B cell (primary cell): ENCODE data around the gene IL17A. TPM values are rescaled to one million over a fixed set of nuclear protein-coding genes. Genes with fewer than 3 reads are reported as not detected.

Source experiments
- ATAC-seq: fragments of 200-7000 bp; cut with Tn5 transposase; one replicate; pipeline ENCODE4 v1.10.0; 2021; ENCODE audit warnings: low read depth, mild to moderate bottlenecking, moderate number of reproducible peaks, moderate library complexity
- CTCF ChIA-PET: fragments of 350-600 bp; sonication (Branson Sonifier 250); formaldehyde crosslinking; loops from one replicate; lab custom pipeline; 2021; ENCODE audit warnings: antibody characterized with exemption, inconsistent platforms; lab: Charles Lee
- POLR2A ChIA-PET: fragments of 350-600 bp; sonication (Branson Sonifier 250); formaldehyde crosslinking; loops from one replicate; lab custom pipeline; 2021; ENCODE audit warnings: antibody characterized with exemption; lab: Charles Lee
- DNase-seq: peaks from one replicate; pipeline ENCODE4 v3.0.0; 2013
- H2AFZ ChIP-seq: 2 replicates; pipeline ENCODE4 v1.6.1; 2012; ENCODE audit warnings: mild to moderate bottlenecking, low read depth, low read length; ENCODE audit not compliant: insufficient read depth, poor library complexity, severe bottlenecking
- H3K27ac ChIP-seq, 2 donors: 1 replicate in 1 of 2; 2 replicates in 1 of 2; pipeline ENCODE4 v1.5.1; 2012 to 2013; ENCODE audit warnings: low read length in 2 of 2, mild to moderate bottlenecking in 2 of 2, moderate library complexity in 1 of 2
- H3K27me3 ChIP-seq, 4 experiments: fragments of 200-600 bp in 1 of 4; sonication (generic) in 1 of 4; replicated peaks in 1 of 4; 1 replicate in 2 of 4; 2 replicates in 2 of 4; pipeline versions ENCODE4 v1.6.1 to v1.7.0; 2013 to 2016; ENCODE audit warnings: low read length in 3 of 4, mild to moderate bottlenecking in 2 of 4, mixed read lengths in 1 of 4, moderate library complexity in 1 of 4; ENCODE audit not compliant: insufficient read depth in 4 of 4, control insufficient read depth in 3 of 4; ENCODE audit errors: control extremely low read depth in 1 of 4
- H3K36me3 ChIP-seq, 2 experiments: replicated peaks in 1 of 2; 1 replicate in 1 of 2; 2 replicates in 1 of 2; pipeline versions ENCODE4 v1.6.1 to v1.7.1; 2013; ENCODE audit warnings: low read length in 1 of 2; ENCODE audit not compliant: insufficient read depth in 2 of 2, control insufficient read depth in 1 of 2; ENCODE audit errors: control extremely low read depth in 1 of 2, extremely low read depth in 1 of 2
- H3K4me1 ChIP-seq, 2 donors: fragments of 200-600 bp in 1 of 2; sonication (generic) in 1 of 2; 1 replicate in 1 of 2; 2 replicates in 1 of 2; pipeline versions ENCODE4 v1.5.1 to v1.6.1; 2013 to 2017; ENCODE audit warnings: low read length in 2 of 2; ENCODE audit not compliant: control insufficient read depth in 2 of 2, insufficient read depth in 2 of 2
- H3K4me2 ChIP-seq: replicated peaks from 2 replicates; pipeline ENCODE3; 2012; ENCODE audit warnings: mild to moderate bottlenecking, low read depth, low read length; ENCODE audit not compliant: poor library complexity, severe bottlenecking
- H3K4me3 ChIP-seq, 5 experiments: fragments of 200-600 bp in 1 of 5; sonication (generic) in 1 of 5; 1 replicate in 3 of 5; 2 replicates in 2 of 5; pipeline versions ENCODE4 v1.5.1 to v1.7.0; 2011 to 2016; ENCODE audit warnings: low read length in 4 of 5, mild to moderate bottlenecking in 4 of 5, low read depth in 2 of 5, control low read depth in 1 of 5, moderate library complexity in 1 of 5; ENCODE audit not compliant: insufficient read depth in 1 of 5; ENCODE audit errors: control extremely low read depth in 1 of 5, extremely low read depth in 1 of 5
- H3K79me2 ChIP-seq: fragments of 200-600 bp; sonication (generic); one replicate; pipeline ENCODE4 v1.6.0; 2016; ENCODE audit warnings: low read length; ENCODE audit not compliant: control insufficient read depth, insufficient read depth
- H3K9ac ChIP-seq: fragments of 200-600 bp; sonication (generic); 2 replicates; pipeline ENCODE4 v1.6.1; 2017; ENCODE audit warnings: mild to moderate bottlenecking, low read length, moderate library complexity
- H3K9me3 ChIP-seq, 3 donors: one replicate each; pipeline versions ENCODE4 v1.6.1 to v1.7.1; 2013; ENCODE audit warnings: low read length in 2 of 3; ENCODE audit not compliant: control insufficient read depth in 2 of 3, insufficient read depth in 1 of 3; ENCODE audit errors: control extremely low read depth in 1 of 3
- H4K20me1 ChIP-seq: 2 replicates; pipeline ENCODE4 v1.6.0; 2012; ENCODE audit warnings: mild to moderate bottlenecking, low read length; ENCODE audit not compliant: insufficient read depth, control insufficient read depth, poor library complexity, severe bottlenecking
- H3K27ac Mint-ChIP-seq: one replicate; pipeline ENCODE4 v1.8.0; 2021; ENCODE audit warnings: mixed read lengths
- H3K27me3 Mint-ChIP-seq: one replicate; pipeline ENCODE4 v1.8.0; 2021; ENCODE audit warnings: mixed read lengths
- H3K4me1 Mint-ChIP-seq: one replicate; pipeline ENCODE4 v1.8.0; 2021; ENCODE audit warnings: mixed read lengths
- H3K4me3 Mint-ChIP-seq: one replicate; pipeline ENCODE4 v1.8.0; 2021; ENCODE audit warnings: mixed read lengths
- H3K9me3 Mint-ChIP-seq: one replicate; pipeline ENCODE4 v1.8.0; 2022; ENCODE audit warnings: mixed read lengths; ENCODE audit not compliant: insufficient read depth
- EZH2 ChIP-seq: IDR thresholded peaks from 2 replicates; pipeline ENCODE4 v1.6.1; 2012; ENCODE audit warnings: borderline replicate concordance, low read depth, mild to moderate bottlenecking, moderate library complexity, low read length; ENCODE audit not compliant: insufficient read depth, poor library complexity, severe bottlenecking
- WGBS: methylation state at CpG from one replicate; pipeline ENCODE4 v1.1.5; 2013; ENCODE audit warnings: missing lambda C conversion rate; ENCODE audit not compliant: insufficient coverage; 5-methylcytosine and 5-hydroxymethylcytosine counted together
- intact Hi-C: fragments of 100-400 bp; cut with micrococcal nuclease; formaldehyde crosslinking; loops from one replicate; pipeline ENCODE4 v1.10.0; 2022
- polyA plus RNA-seq: library from polyadenylated mRNA; depleted of rRNA; stranded (reverse); fragments of >200 nt; gene quantifications from 2 replicates; pipeline ENCODE4 v1.2.3, GENCODE V29; 2012
- total RNA-seq, 2 donors: library from RNA; stranded (reverse); fragments of 120-200 nt in 1 of 2; gene quantifications; 1 replicate in 1 of 2; 2 replicates in 1 of 2; pipeline versions ENCODE4 v1.2.3 to v1.2.4, GENCODE V29; 2013 to 2022
- TF ChIP-seq, protein P1 (sequence below): fragments of 200-600 bp; IDR thresholded peaks from one replicate; pipeline ENCODE4 v1.8.0; 2022; ENCODE audit warnings: antibody characterized with exemption, mild to moderate bottlenecking

IL17A gene
- total and polyA plus RNA-seq, 2 donors (not counting 1 experiment from before 2014, with no cell fraction given): not detected

DNA sequence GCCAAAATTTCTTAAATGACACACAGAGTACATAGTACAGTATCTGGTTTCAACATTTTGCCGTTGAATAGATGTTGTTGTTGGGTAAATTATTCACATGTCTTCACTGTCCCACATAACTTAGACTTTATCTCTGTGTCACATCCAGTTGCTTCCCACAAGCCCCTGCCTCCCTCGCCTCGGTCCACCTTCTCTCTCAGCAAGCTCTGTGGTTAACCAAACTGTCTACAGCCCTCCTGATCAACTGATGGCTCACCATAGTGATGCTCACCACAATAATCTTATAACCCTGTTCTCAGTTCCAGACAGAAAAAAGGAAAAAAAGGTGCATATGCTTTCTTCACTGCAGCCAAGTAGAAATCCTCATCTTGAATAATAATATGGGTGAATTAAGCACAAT lies 35.1 kb downstream of the IL17A start:
- no peak overlapping the region for H3K27ac Mint-ChIP-seq
- no peak overlapping the region for H3K9ac ChIP-seq
- H2AFZ ChIP-seq: no peak overlapping the region
- no peaks in the 10 kb centered on the region for H3K9me3 Mint-ChIP-seq
- H4K20me1 ChIP-seq: no peaks in the 10 kb centered on the region
- ChIA-PET POLR2A (no interaction called here), CTCF (no interaction called here)
- no peaks in the 10 kb centered on the region for H3K79me2 ChIP-seq
- H3K9me3 ChIP-seq: no peaks in the 10 kb centered on the region
- DNase-seq (no peak), ATAC-seq (no peak)
- H3K4me3 Mint-ChIP-seq: no peak overlapping the region
- H3K27me3 Mint-ChIP-seq: no peaks in the 10 kb centered on the region
- H3K4me1 Mint-ChIP-seq: no peaks in the 10 kb centered on the region
- intact Hi-C loops: no loop called here
- TF ChIP-seq, protein P1, sequence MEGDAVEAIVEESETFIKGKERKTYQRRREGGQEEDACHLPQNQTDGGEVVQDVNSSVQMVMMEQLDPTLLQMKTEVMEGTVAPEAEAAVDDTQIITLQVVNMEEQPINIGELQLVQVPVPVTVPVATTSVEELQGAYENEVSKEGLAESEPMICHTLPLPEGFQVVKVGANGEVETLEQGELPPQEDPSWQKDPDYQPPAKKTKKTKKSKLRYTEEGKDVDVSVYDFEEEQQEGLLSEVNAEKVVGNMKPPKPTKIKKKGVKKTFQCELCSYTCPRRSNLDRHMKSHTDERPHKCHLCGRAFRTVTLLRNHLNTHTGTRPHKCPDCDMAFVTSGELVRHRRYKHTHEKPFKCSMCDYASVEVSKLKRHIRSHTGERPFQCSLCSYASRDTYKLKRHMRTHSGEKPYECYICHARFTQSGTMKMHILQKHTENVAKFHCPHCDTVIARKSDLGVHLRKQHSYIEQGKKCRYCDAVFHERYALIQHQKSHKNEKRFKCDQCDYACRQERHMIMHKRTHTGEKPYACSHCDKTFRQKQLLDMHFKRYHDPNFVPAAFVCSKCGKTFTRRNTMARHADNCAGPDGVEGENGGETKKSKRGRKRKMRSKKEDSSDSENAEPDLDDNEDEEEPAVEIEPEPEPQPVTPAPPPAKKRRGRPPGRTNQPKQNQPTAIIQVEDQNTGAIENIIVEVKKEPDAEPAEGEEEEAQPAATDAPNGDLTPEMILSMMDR: no peak
- no peak for TF ChIP-seq EZH2
- no peaks in the 10 kb centered on the region for H3K4me1 ChIP-seq
- H3K27me3 ChIP-seq: peaks cover 0 to under 1% (median 0%) of the 10 kb centered on the region in 4 experiments
- H3K27ac ChIP-seq: no peak overlapping the region
- H3K4me2 ChIP-seq: no peak overlapping the region
- 8% methylated on average over 2 of the region's 3 CpGs for WGBS
- no peaks in the 10 kb centered on the region for H3K36me3 ChIP-seq
- no peak overlapping the region for H3K4me3 ChIP-seq

GRCh38 chr6:52227495-52227894 lies 41.3 kb downstream of the IL17A start:
- Histone ChIP-seq H3K79me2 (no peaks in the 10 kb centered on the region), H4K20me1 (no peaks in the 10 kb centered on the region), H3K9ac (no peak overlapping the region), H3K4me2 (no peak overlapping the region), H3K27ac (no peak overlapping the region), H3K9me3 (no peaks in the 10 kb centered on the region), H3K36me3 (no peaks in the 10 kb centered on the region), H3K4me3 (no peak overlapping the region), H2AFZ (no peak overlapping the region), H3K4me1 (no peaks in the 10 kb centered on the region), H3K27me3 (peaks cover 0 to 3% (median 0%) of the 10 kb centered on the region in 4 experiments)
- Mint-ChIP-seq H3K4me3 (no peak overlapping the region), H3K27ac (no peak overlapping the region), H3K4me1 (no peaks in the 10 kb centered on the region), H3K9me3 (no peaks in the 10 kb centered on the region), H3K27me3 (no peaks in the 10 kb centered on the region)
- DNase-seq (no peak), ATAC-seq (no peak)
- ChIA-PET POLR2A (no interaction called here), CTCF (no interaction called here)
- WGBS: 100% methylated on average over 1 of the region's 1 CpG
- TF ChIP-seq EZH2: no peak
- TF ChIP-seq, protein P1: no peak
- intact Hi-C loops: no loop called here
